HepG2 (cell line): ENCODE measurements around the gene ALMS1. TPM values are rescaled to one million over a fixed set of nuclear protein-coding genes. Genes with fewer than 3 reads are reported as not detected.

Source experiments
- ATAC-seq: fragments of 200-7000 bp; cut with Tn5 transposase; 3 replicates; pipeline ENCODE4 v1.9.1; 2020; ENCODE audit warnings: mild to moderate bottlenecking, moderate library complexity
- BruUV-seq: library from RNA; stranded (reverse); fragments of 400-500 nt; replicated peaks from 2 replicates; lab custom pipeline; 2021; lab: Mats Ljungman, UMichigan
- CTCF ChIA-PET: fragments of 300-600 bp; formaldehyde crosslinking; extraction: SDS; loops from one replicate; lab custom pipeline; 2021; ENCODE audit warnings: low total read pairs, inconsistent platforms, low intra/inter-chr PET ratio; lab: Yijun Ruan, JAX
- POLR2A ChIA-PET: fragments of 350-600 bp; sonication (Branson Sonifier 250); formaldehyde crosslinking; loops from one replicate; lab custom pipeline; 2020; ENCODE audit warnings: antibody characterized with exemption, inconsistent platforms; lab: Yijun Ruan, JAX
- DNase-seq: peaks from one replicate; pipeline ENCODE4 v3.0.0-alpha.2; 2015; ENCODE audit warnings: low spot score
- FAIRE-seq: peaks from 3 replicates; lab custom pipeline; 2011; peaks lifted over from hg19 to GRCh38; lab: Jason Lieb, UNC
- H2AFZ ChIP-seq: one replicate; pipeline ENCODE4 v1.6.1; 2011; ENCODE audit warnings: low read length, inconsistent platforms
- H3K27ac ChIP-seq: fragments of 300-600 bp; 3 replicates; pipeline ENCODE4 v1.8.0; 2011; ENCODE audit warnings: mixed run types, mild to moderate bottlenecking, mixed read lengths, low read length, inconsistent platforms; ENCODE audit not compliant: insufficient read depth; ENCODE audit errors: extremely low read length
- H3K27me3 ChIP-seq, 2 experiments: fragments of 200-600 bp in 1 of 2; 2 replicates in 1 of 2; 3 replicates in 1 of 2; pipeline versions ENCODE4 v1.6.0 to v1.8.0; 2011; ENCODE audit warnings: low read length in 2 of 2, mild to moderate bottlenecking in 2 of 2, moderate library complexity in 2 of 2, inconsistent platforms in 1 of 2; ENCODE audit not compliant: insufficient read depth in 2 of 2, control insufficient read depth in 1 of 2
- H3K36me3 ChIP-seq, 2 experiments: fragments of 200-600 bp in 1 of 2; replicated peaks in 1 of 2; 2 replicates in 1 of 2; 3 replicates in 1 of 2; pipeline versions ENCODE4 v1.5.1 to v1.8.0; 2011; ENCODE audit warnings: low read length in 2 of 2, inconsistent platforms in 1 of 2; ENCODE audit not compliant: insufficient read depth in 2 of 2, control insufficient read depth in 1 of 2
- H3K4me1 ChIP-seq: 2 replicates; pipeline ENCODE4 v1.5.1; 2012; ENCODE audit warnings: low read length, inconsistent platforms; ENCODE audit not compliant: insufficient read depth
- H3K4me2 ChIP-seq: 2 replicates; pipeline ENCODE4 v1.6.0; 2011; ENCODE audit warnings: low read depth, low read length, inconsistent platforms
- H3K4me3 ChIP-seq, 3 experiments: fragments of 200-600 bp in 1 of 3; sonication (generic), shearing (Covaris generic) in 1 of 3; replicated peaks in 1 of 3; 2 replicates each; pipeline ENCODE4 v1.5.1; 2011 to 2016; ENCODE audit warnings: low read length in 3 of 3, inconsistent platforms in 2 of 3, low read depth in 2 of 3, mild to moderate bottlenecking in 2 of 3, control low read depth in 1 of 3, mixed read lengths in 1 of 3; ENCODE audit not compliant: insufficient read depth in 1 of 3
- H3K79me2 ChIP-seq: one replicate; pipeline ENCODE4 v1.6.1; 2011; ENCODE audit warnings: low read length, inconsistent platforms; ENCODE audit not compliant: insufficient read depth
- H3K9ac ChIP-seq: 2 replicates; pipeline ENCODE4 v1.6.0; 2011; ENCODE audit warnings: mild to moderate bottlenecking, low read depth, low read length, inconsistent platforms; ENCODE audit not compliant: insufficient read depth
- H3K9me3 ChIP-seq: 2 replicates; pipeline ENCODE4 v1.5.1; 2012; ENCODE audit warnings: mild to moderate bottlenecking, low read length
- H4K20me1 ChIP-seq: 2 replicates; pipeline ENCODE4 v1.6.0; 2011; ENCODE audit warnings: inconsistent platforms, mild to moderate bottlenecking, low read length, moderate library complexity; ENCODE audit not compliant: insufficient read depth
- CHD2 ChIP-seq: IDR thresholded peaks from 2 replicates; pipeline ENCODE4 v1.6.1; 2011; ENCODE audit warnings: low read depth, low read length, improper control_type of control experiment
- ELF3 ChIP-seq: IDR thresholded peaks from 2 replicates; pipeline ENCODE4 v1.6.1; 2016; ENCODE audit warnings: missing genetic modification reagents, missing compliant biosample characterization
- GABPA ChIP-seq, 2 experiments: IDR thresholded peaks; 2 replicates each; pipeline ENCODE4 v1.6.1; 2011 to 2016; ENCODE audit warnings: low read depth in 2 of 2, low read length in 1 of 2, missing biosample characterization in 1 of 2, missing genetic modification characterization in 1 of 2
- NFATC3 ChIP-seq: sonication (generic); formaldehyde crosslinking; IDR thresholded peaks from 2 replicates; pipeline ENCODE4 v1.5.1; 2020; ENCODE audit warnings: mild to moderate bottlenecking, missing genetic modification reagents
- POGZ ChIP-seq: sonication (generic); formaldehyde crosslinking; IDR thresholded peaks from 2 replicates; pipeline ENCODE4 v1.4.0; 2020; ENCODE audit warnings: mild to moderate bottlenecking, missing genetic modification reagents
- ZMYM4 ChIP-seq: sonication (generic); formaldehyde crosslinking; IDR thresholded peaks from 2 replicates; pipeline ENCODE4 v1.8.1; 2023; ENCODE audit warnings: mild to moderate bottlenecking, missing genetic modification reagents
- ZNF432 ChIP-seq: sonication (generic); formaldehyde crosslinking; IDR thresholded peaks from 2 replicates; pipeline ENCODE4 v1.5.0; 2020; ENCODE audit warnings: missing genetic modification reagents, mild to moderate bottlenecking, borderline replicate concordance
- WGBS: methylation state at CpG from one replicate; pipeline ENCODE4 v1.1.6; 2017; ENCODE audit warnings: low lambda C conversion rate; 5-methylcytosine and 5-hydroxymethylcytosine counted together
- in situ Hi-C: cut with HindIII; loops from 2 replicates; pipeline ENCODE4 v1.10.0; 2017; ENCODE audit warnings: low pct_unique_long_range_greater_than_20kb; ENCODE audit not compliant: extremely low pct_ligation_motif_present
- intact Hi-C: fragments of 100-400 bp; cut with micrococcal nuclease; formaldehyde crosslinking; loops from one replicate; pipeline ENCODE4 v1.10.0; 2022; ENCODE audit not compliant: unreplicated experiment
- polyA plus RNA-seq, 8 experiments: library from polyadenylated mRNA; depleted of rRNA in 3 of 8; stranded (reverse) in 7 of 8; unstranded in 1 of 8; fragments of >200 nt; fragmentation: Illumina TruSeq in 4 of 8; extraction: Trizol in 4 of 8; gene quantifications; 2 replicates each; pipeline versions ENCODE4 v1.2.1 to v1.2.3, GENCODE V29; 2011 to 2016; ENCODE audit warnings: low read depth in 4 of 8, missing spikeins in 1 of 8, mixed read lengths in 1 of 8; ENCODE audit not compliant: insufficient read depth in 1 of 8
- total RNA-seq, 5 experiments: library from RNA; depleted of rRNA; stranded (reverse); fragments of >200 nt; fragmentation: Illumina TruSeq; extraction: Trizol; gene quantifications; 2 replicates each; pipeline ENCODE4 v1.2.3, GENCODE V29; 2016; ENCODE audit warnings: low read depth in 1 of 5
- TF ChIP-seq, protein P1 (sequence below): IDR thresholded peaks from 2 replicates; pipeline ENCODE4 v1.6.1; 2016; ENCODE audit warnings: low read depth
- TF ChIP-seq, protein P2 (sequence below): sonication (generic); formaldehyde crosslinking; IDR thresholded peaks from 2 replicates; pipeline ENCODE4 v1.5.0; 2020; ENCODE audit warnings: mild to moderate bottlenecking, missing genetic modification reagents
- TF ChIP-seq, protein P3 (sequence below): sonication (generic); formaldehyde crosslinking; IDR thresholded peaks from 2 replicates; pipeline ENCODE4 v1.8.0; 2023; ENCODE audit warnings: mild to moderate bottlenecking, missing genetic modification reagents
- TF ChIP-seq, protein P4 (sequence below): sonication (generic); formaldehyde crosslinking; IDR thresholded peaks from 2 replicates; pipeline ENCODE4 v1.4.0; 2020; ENCODE audit warnings: missing genetic modification reagents, borderline replicate concordance

ALMS1 gene
- total and polyA plus RNA-seq, 2 of the 13 experiments (the other 11 are each of a cell fraction or from before 2014, with no cell fraction given): 12.9 to 21.2 TPM

DNA sequence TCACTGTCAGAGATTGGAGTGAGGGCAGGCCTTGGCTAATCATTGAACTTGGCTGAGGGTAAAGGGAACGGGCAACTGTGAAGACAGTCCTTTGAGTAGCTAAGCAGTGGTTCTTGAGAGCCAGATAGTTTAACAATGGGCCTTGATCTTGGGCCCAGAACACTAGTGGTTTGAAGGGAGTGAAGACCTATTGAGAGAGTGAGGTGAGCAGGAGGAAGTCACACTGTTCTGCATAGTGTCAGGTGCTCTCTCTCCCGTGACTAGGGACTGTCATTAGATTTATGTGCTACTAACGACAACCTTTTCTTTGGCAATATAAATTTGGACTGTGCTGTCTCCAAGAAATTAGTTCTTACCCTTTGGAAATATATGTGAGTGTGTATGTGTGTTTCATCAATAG is 44.6 kb upstream of the ALMS1 start (continued):
- TF ChIP-seq, protein P1, sequence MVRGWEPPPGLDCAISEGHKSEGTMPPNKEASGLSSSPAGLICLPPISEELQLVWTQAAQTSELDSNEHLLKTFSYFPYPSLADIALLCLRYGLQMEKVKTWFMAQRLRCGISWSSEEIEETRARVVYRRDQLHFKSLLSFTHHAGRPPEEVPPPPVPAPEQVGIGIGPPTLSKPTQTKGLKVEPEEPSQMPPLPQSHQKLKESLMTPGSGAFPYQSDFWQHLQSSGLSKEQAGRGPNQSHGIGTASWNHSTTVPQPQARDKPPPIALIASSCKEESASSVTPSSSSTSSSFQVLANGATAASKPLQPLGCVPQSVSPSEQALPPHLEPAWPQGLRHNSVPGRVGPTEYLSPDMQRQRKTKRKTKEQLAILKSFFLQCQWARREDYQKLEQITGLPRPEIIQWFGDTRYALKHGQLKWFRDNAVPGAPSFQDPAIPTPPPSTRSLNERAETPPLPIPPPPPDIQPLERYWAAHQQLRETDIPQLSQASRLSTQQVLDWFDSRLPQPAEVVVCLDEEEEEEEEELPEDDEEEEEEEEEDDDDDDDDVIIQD: no peak
- no peak for TF ChIP-seq NFATC3 (CRISPR knock-in tag)
- TF ChIP-seq, protein P2, sequence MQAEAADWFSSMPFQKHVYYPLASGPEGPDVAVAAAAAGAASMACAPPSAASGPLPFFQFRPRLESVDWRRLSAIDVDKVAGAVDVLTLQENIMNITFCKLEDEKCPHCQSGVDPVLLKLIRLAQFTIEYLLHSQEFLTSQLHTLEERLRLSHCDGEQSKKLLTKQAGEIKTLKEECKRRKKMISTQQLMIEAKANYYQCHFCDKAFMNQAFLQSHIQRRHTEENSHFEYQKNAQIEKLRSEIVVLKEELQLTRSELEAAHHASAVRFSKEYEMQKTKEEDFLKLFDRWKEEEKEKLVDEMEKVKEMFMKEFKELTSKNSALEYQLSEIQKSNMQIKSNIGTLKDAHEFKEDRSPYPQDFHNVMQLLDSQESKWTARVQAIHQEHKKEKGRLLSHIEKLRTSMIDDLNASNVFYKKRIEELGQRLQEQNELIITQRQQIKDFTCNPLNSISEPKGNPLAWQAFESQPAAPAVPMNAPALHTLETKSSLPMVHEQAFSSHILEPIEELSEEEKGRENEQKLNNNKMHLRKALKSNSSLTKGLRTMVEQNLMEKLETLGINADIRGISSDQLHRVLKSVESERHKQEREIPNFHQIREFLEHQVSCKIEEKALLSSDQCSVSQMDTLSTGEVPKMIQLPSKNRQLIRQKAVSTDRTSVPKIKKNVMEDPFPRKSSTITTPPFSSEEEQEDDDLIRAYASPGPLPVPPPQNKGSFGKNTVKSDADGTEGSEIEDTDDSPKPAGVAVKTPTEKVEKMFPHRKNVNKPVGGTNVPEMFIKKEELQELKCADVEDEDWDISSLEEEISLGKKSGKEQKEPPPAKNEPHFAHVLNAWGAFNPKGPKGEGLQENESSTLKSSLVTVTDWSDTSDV: no peak
- TF ChIP-seq ZNF432 (CRISPR knock-in tag): no peak
- TF ChIP-seq, protein P3, sequence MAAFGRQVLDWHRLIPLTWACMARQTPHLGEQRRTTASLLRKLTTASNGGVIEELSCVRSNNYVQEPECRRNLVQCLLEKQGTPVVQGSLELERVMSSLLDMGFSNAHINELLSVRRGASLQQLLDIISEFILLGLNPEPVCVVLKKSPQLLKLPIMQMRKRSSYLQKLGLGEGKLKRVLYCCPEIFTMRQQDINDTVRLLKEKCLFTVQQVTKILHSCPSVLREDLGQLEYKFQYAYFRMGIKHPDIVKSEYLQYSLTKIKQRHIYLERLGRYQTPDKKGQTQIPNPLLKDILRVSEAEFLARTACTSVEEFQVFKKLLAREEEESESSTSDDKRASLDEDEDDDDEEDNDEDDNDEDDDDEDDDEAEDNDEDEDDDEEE (CRISPR knock-in tag): no peak
- TF ChIP-seq, all 625 proteins: peak for 0

DNA sequence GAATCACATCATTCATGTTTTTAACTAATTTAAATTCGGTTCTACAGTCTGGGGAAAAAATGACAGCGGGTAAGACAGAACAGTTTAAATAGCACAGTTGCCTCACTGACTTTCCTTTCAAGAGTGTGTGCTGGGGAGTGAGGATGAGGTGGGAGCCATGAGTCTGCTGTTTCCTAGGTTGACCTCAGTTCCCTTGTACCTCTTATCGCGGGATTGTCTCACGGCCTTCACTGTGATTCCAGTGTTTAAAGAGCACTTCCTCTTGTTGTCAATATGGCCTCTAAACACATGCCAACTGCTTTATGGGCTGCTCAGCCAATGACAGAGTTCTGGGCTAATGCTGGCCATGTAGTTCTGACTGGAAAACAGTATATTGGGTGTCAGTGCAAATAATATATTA is 41.6 kb upstream of the ALMS1 start:
- CTCF ChIA-PET: no interaction called here
- no peak for TF ChIP-seq GABPA (IDR thresholded peaks at IDR 0.05; ENCODE audit: low read depth, low read length)
- peak; percentile 50 for TF ChIP-seq GABPA (CRISPR knock-in tag; IDR thresholded peaks at IDR 0.05; ENCODE audit: low read depth)
- TF ChIP-seq POGZ (CRISPR knock-in tag): peak; percentile 29; the same call in 1 of the 2 replicates
- TF ChIP-seq ZMYM4 (CRISPR knock-in tag): peak; percentile 47; the same call in 1 of the 2 replicates
- peak; percentile 87 for TF ChIP-seq CHD2
- 0 out of 2 replicates have a peak, but pooled peaks have one; percentile 22 for TF ChIP-seq ELF3 (CRISPR knock-in tag)
- TF ChIP-seq, protein P4, sequence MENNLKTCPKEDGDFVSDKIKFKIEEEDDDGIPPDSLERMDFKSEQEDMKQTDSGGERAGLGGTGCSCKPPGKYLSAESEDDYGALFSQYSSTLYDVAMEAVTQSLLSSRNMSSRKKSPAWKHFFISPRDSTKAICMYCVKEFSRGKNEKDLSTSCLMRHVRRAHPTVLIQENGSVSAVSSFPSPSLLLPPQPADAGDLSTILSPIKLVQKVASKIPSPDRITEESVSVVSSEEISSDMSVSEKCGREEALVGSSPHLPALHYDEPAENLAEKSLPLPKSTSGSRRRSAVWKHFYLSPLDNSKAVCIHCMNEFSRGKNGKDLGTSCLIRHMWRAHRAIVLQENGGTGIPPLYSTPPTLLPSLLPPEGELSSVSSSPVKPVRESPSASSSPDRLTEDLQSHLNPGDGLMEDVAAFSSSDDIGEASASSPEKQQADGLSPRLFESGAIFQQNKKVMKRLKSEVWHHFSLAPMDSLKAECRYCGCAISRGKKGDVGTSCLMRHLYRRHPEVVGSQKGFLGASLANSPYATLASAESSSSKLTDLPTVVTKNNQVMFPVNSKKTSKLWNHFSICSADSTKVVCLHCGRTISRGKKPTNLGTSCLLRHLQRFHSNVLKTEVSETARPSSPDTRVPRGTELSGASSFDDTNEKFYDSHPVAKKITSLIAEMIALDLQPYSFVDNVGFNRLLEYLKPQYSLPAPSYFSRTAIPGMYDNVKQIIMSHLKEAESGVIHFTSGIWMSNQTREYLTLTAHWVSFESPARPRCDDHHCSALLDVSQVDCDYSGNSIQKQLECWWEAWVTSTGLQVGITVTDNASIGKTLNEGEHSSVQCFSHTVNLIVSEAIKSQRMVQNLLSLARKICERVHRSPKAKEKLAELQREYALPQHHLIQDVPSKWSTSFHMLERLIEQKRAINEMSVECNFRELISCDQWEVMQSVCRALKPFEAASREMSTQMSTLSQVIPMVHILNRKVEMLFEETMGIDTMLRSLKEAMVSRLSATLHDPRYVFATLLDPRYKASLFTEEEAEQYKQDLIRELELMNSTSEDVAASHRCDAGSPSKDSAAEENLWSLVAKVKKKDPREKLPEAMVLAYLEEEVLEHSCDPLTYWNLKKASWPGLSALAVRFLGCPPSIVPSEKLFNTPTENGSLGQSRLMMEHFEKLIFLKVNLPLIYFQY: no peak
- TF ChIP-seq, protein P1: peak; percentile 46; the same call in 1 of the 2 replicates

More for the DNA sequence above, 41.6 kb upstream of the ALMS1 start:
- ATAC-seq: peak; percentile 54
- 13% methylated on average over 5 of the region's 5 CpGs for WGBS
- no TSS peak for BruUV-seq
- 0 out of 2 replicates have a peak overlapping the region, but pooled peaks have one; percentile 5 for H3K4me2 ChIP-seq
- intact Hi-C loops: no loop called here
- H3K79me2 ChIP-seq: no peaks in the 10 kb centered on the region
- no peaks in the 10 kb centered on the region for H3K9me3 ChIP-seq
- FAIRE-seq: peak; percentile 37
- no peak for DNase-seq
- no peak overlapping the region for H3K9ac ChIP-seq
- H3K4me3 ChIP-seq: no peak overlapping the region
- H3K27ac ChIP-seq: no peak overlapping the region
- in situ Hi-C loops: no loop called here
- POLR2A ChIA-PET: no interaction called here
- no peaks in the 10 kb centered on the region for H4K20me1 ChIP-seq
- H3K36me3 ChIP-seq: no peaks in the 10 kb centered on the region
- H3K4me1 ChIP-seq: peaks cover 9% of the 10 kb centered on the region; the same call in 1 of the 2 replicates
- no peak overlapping the region for H2AFZ ChIP-seq
- H3K27me3 ChIP-seq: peaks cover 0 to 6% of the 10 kb centered on the region in 2 experiments; a peak in 2 of 5 replicates
